Chondrocyte (in vitro differentiated cells): ENCODE data around the gene NOTCH1. TPM values are rescaled to one million over a fixed set of nuclear protein-coding genes. Genes with fewer than 3 reads are reported as not detected.

Experiments
- DNase-seq: peaks from one replicate; pipeline ENCODE4 v3.0.0; 2021; ENCODE audit warnings: mixed read lengths, low spot score
- H3K27ac Mint-ChIP-seq: one replicate; pipeline ENCODE4 v1.8.0; 2021; ENCODE audit warnings: mild to moderate bottlenecking, moderate library complexity, mixed read lengths; ENCODE audit not compliant: unreplicated experiment
- H3K27me3 Mint-ChIP-seq: 2 replicates; pipeline ENCODE4 v1.8.0; 2021; ENCODE audit warnings: low read depth, mixed read lengths
- H3K36me3 Mint-ChIP-seq: 2 replicates; pipeline ENCODE4 v1.8.0; 2021; ENCODE audit warnings: low read depth, mixed read lengths
- H3K4me1 Mint-ChIP-seq: 2 replicates; pipeline ENCODE4 v1.8.0; 2021; ENCODE audit warnings: low read depth, mild to moderate bottlenecking, mixed read lengths
- H3K4me3 Mint-ChIP-seq: one replicate; pipeline ENCODE4 v1.8.0; 2021; ENCODE audit warnings: mild to moderate bottlenecking, moderate library complexity, mixed read lengths; ENCODE audit not compliant: unreplicated experiment
- H3K9me3 Mint-ChIP-seq: 2 replicates; pipeline ENCODE4 v1.8.0; 2021; ENCODE audit warnings: low read depth, mixed read lengths
- CTCF ChIP-seq: fragments of 200-600 bp; sonication (generic); IDR thresholded peaks from 2 replicates; pipeline ENCODE4 v1.5.0; 2021; ENCODE audit warnings: antibody characterized with exemption, mild to moderate bottlenecking, moderate library complexity
- total RNA-seq: library from RNA; stranded (reverse); gene quantifications from 3 replicates; pipeline ENCODE4 v1.2.1, GENCODE V29; 2021

Gene NOTCH1
- total RNA-seq, 1 donor from 2014 or later, result 28.7 TPM

GRCh38 chr9:136547508-136548215 is 1.8 kb upstream of the NOTCH1 start:
- H3K9me3 Mint-ChIP-seq, result no peaks in the 10 kb centered on the region
- H3K4me3 Mint-ChIP-seq, result no peak overlapping the region
- no peak for DNase-seq
- no peak overlapping the region for H3K27ac Mint-ChIP-seq
- no peaks in the 10 kb centered on the region for H3K36me3 Mint-ChIP-seq
- no peak for TF ChIP-seq CTCF
- peaks cover 48% of the 10 kb centered on the region for H3K4me1 Mint-ChIP-seq
- H3K27me3 Mint-ChIP-seq, result no peaks in the 10 kb centered on the region

GRCh38 chr9:136546697-136547501 is 1.1 kb upstream of the NOTCH1 start:
- Mint-ChIP-seq H3K27ac (peak overlapping the region; percentile 41), H3K9me3 (no peaks in the 10 kb centered on the region), H3K36me3 (no peaks in the 10 kb centered on the region), H3K4me1 (peaks cover 41% of the 10 kb centered on the region), H3K4me3 (peak overlapping the region; percentile 71), H3K27me3 (no peaks in the 10 kb centered on the region)
- TF ChIP-seq CTCF, result peak; percentile 13
- DNase-seq, result no peak

- Mint-ChIP-seq H3K4me1 (peaks cover 28% of the 10 kb centered on the region), H3K4me3 (no peak overlapping the region), H3K9me3 (no peaks in the 10 kb centered on the region), H3K27ac (no peak overlapping the region), H3K36me3 (no peaks in the 10 kb centered on the region), H3K27me3 (no peaks in the 10 kb centered on the region)
- no peak for TF ChIP-seq CTCF
- no peak for DNase-seq
Measured at GRCh38 chr9:136545692-136545964, 220 bp downstream of the NOTCH1 start.

- no peaks in the 10 kb centered on the region for H3K27me3 Mint-ChIP-seq
- no peaks in the 10 kb centered on the region for H3K9me3 Mint-ChIP-seq
- H3K4me3 Mint-ChIP-seq, result peak overlapping the region; percentile 78
- H3K36me3 Mint-ChIP-seq, result no peaks in the 10 kb centered on the region
- peaks cover 24% of the 10 kb centered on the region for H3K4me1 Mint-ChIP-seq
- no peak overlapping the region for H3K27ac Mint-ChIP-seq
- no peak for TF ChIP-seq CTCF
- DNase-seq, result no peak
Measured at GRCh38 chr9:136544964-136545691, 720 bp downstream of the NOTCH1 start.

- DNase-seq, result no peak
- Mint-ChIP-seq H3K4me1 (peaks cover 21% of the 10 kb centered on the region), H3K27ac (peak overlapping the region; percentile 32), H3K9me3 (no peaks in the 10 kb centered on the region), H3K27me3 (no peaks in the 10 kb centered on the region), H3K36me3 (no peaks in the 10 kb centered on the region), H3K4me3 (peak overlapping the region; percentile 78)
- no peak for TF ChIP-seq CTCF
Measured at GRCh38 chr9:136544548-136544963, 1.3 kb downstream of the NOTCH1 start.
